ENCODE results near the gene COX17. TPM values are rescaled to one million over a fixed set of nuclear protein-coding genes. Genes with fewer than 3 reads are reported as not detected.
A peak's percentile ranks its signal among the peaks of the same experiment; 100 is the strongest.

COX17 gene
- total RNA-seq, 1 donor from 2014 or later = 27.5 TPM

- Mint-ChIP-seq H3K27me3 (ENCODE audit: low read depth) (no peaks in the 10 kb centered on the region), H3K36me3 (ENCODE audit: low read depth) (no peaks in the 10 kb centered on the region), H3K27ac (ENCODE audit: unreplicated experiment) (no peak overlapping the region), H3K4me1 (peaks cover 18% of the 10 kb centered on the region), H3K9me3 (no peaks in the 10 kb centered on the region), H3K4me3 (no peak overlapping the region)
- DNase-seq (ENCODE audit: low read depth, low spot score) = no peak
- TF ChIP-seq CTCF (conservative IDR thresholded peaks at IDR 0.05) = no peak
These were observed 23.2 kb upstream of the COX17 start for GRCh38 chr3:119700269-119700919.

GRCh38 chr3:119697394-119697793 lies 20.2 kb upstream of the COX17 start:
- Mint-ChIP-seq H3K9me3 (no peaks in the 10 kb centered on the region), H3K27ac (ENCODE audit: unreplicated experiment) (no peak overlapping the region), H3K27me3 (ENCODE audit: low read depth) (no peaks in the 10 kb centered on the region), H3K4me1 (peaks cover 5% of the 10 kb centered on the region), H3K36me3 (ENCODE audit: low read depth) (no peaks in the 10 kb centered on the region), H3K4me3 (no peak overlapping the region)
- no peak for DNase-seq (ENCODE audit: low read depth, low spot score)
- no peak for TF ChIP-seq CTCF (conservative IDR thresholded peaks at IDR 0.05)

GRCh38 chr3:119695480-119695879 lies 18.3 kb upstream of the COX17 start:
- Mint-ChIP-seq H3K9me3 (no peaks in the 10 kb centered on the region), H3K27ac (ENCODE audit: unreplicated experiment) (no peak overlapping the region), H3K4me3 (no peak overlapping the region), H3K36me3 (ENCODE audit: low read depth) (no peaks in the 10 kb centered on the region), H3K27me3 (ENCODE audit: low read depth) (no peaks in the 10 kb centered on the region), H3K4me1 (no peaks in the 10 kb centered on the region)
- TF ChIP-seq CTCF (conservative IDR thresholded peaks at IDR 0.05) = no peak
- no peak for DNase-seq (ENCODE audit: low read depth, low spot score)

GRCh38 chr3:119690043-119690656 lies 12.9 kb upstream of the COX17 start:
- Mint-ChIP-seq H3K4me3 (no peak overlapping the region), H3K27ac (ENCODE audit: unreplicated experiment) (no peak overlapping the region), H3K36me3 (ENCODE audit: low read depth) (no peaks in the 10 kb centered on the region), H3K27me3 (ENCODE audit: low read depth) (peaks cover 8% of the 10 kb centered on the region), H3K4me1 (no peaks in the 10 kb centered on the region), H3K9me3 (peaks cover 3% of the 10 kb centered on the region)
- no peak for DNase-seq (ENCODE audit: low read depth, low spot score)
- TF ChIP-seq CTCF (conservative IDR thresholded peaks at IDR 0.05) = peak; percentile 69

- no peak for TF ChIP-seq CTCF (conservative IDR thresholded peaks at IDR 0.05)
- Mint-ChIP-seq H3K27ac (ENCODE audit: unreplicated experiment) (no peak overlapping the region), H3K9me3 (peaks cover 3% of the 10 kb centered on the region), H3K4me3 (no peak overlapping the region), H3K4me1 (no peaks in the 10 kb centered on the region), H3K27me3 (ENCODE audit: low read depth) (peaks cover 17% of the 10 kb centered on the region), H3K36me3 (ENCODE audit: low read depth) (no peaks in the 10 kb centered on the region)
- no peak for DNase-seq (ENCODE audit: low read depth, low spot score)
These were observed 6.2 kb upstream of the COX17 start for GRCh38 chr3:119683421-119683820.
